OCI-LY1 (cell line): ENCODE data around the gene ZNF212.

ENCODE experiments used
- H2AFZ ChIP-seq: fragments of 200-600 bp; sonication (generic), shearing (Covaris generic); 2 replicates; pipeline ENCODE4 v1.6.0; 2014; ENCODE audit warnings: antibody characterized with exemption, mild to moderate bottlenecking, low read length
- H3F3A ChIP-seq: fragments of 200-600 bp; sonication (generic), shearing (Covaris generic); 2 replicates; pipeline ENCODE4 v1.6.0; 2014; ENCODE audit warnings: mild to moderate bottlenecking, antibody characterized with exemption, low read length, moderate library complexity; ENCODE audit not compliant: insufficient read depth
- H3K27ac ChIP-seq: fragments of 200-600 bp; sonication (generic); 2 replicates; pipeline ENCODE4 v1.5.1; 2014; ENCODE audit warnings: low read length, mixed run types, mild to moderate bottlenecking, low read depth; ENCODE audit not compliant: poor library complexity, severe bottlenecking
- H3K27me3 ChIP-seq: fragments of 200-600 bp; sonication (generic); 2 replicates; pipeline ENCODE4 v1.6.0; 2014; ENCODE audit warnings: antibody characterized with exemption, mild to moderate bottlenecking, low read length, moderate library complexity; ENCODE audit not compliant: insufficient read depth
- H3K36me3 ChIP-seq: fragments of 200-600 bp; sonication (generic); 2 replicates; pipeline ENCODE4 v1.6.1; 2014; ENCODE audit warnings: mild to moderate bottlenecking, antibody characterized with exemption, low read length, moderate library complexity, mixed read lengths; ENCODE audit not compliant: insufficient read depth
- H3K4me1 ChIP-seq: fragments of 200-600 bp; sonication (generic); 2 replicates; pipeline ENCODE4 v1.5.1; 2014; ENCODE audit warnings: mild to moderate bottlenecking, low read length, moderate library complexity; ENCODE audit not compliant: insufficient read depth, severe bottlenecking
- H3K4me2 ChIP-seq: fragments of 200-600 bp; sonication (generic), shearing (Covaris generic); 2 replicates; pipeline ENCODE4 v1.6.1; 2014; ENCODE audit warnings: low read length
- H3K4me3 ChIP-seq: fragments of 200-600 bp; sonication (generic); 2 replicates; pipeline ENCODE4 v1.5.1; 2014; ENCODE audit warnings: low read length, low read depth, mild to moderate bottlenecking, mixed read lengths; ENCODE audit not compliant: poor library complexity, severe bottlenecking
- H3K79me2 ChIP-seq: fragments of 200-600 bp; shearing (Covaris generic); 2 replicates; pipeline ENCODE4 v1.6.1; 2016; ENCODE audit warnings: mixed run types, low read length, mixed read lengths; ENCODE audit not compliant: insufficient read depth
- H3K9ac ChIP-seq: fragments of 200-600 bp; sonication (generic), shearing (Covaris generic); 2 replicates; pipeline ENCODE4 v1.6.1; 2014; ENCODE audit warnings: mild to moderate bottlenecking, low read length, mixed read lengths
- H3K9me2 ChIP-seq: fragments of 200-600 bp; sonication (generic), shearing (Covaris generic); 2 replicates; pipeline ENCODE4 v1.6.1; 2014; ENCODE audit warnings: low read depth, mild to moderate bottlenecking, low read length, mixed read lengths
- H3K9me3 ChIP-seq: fragments of 200-600 bp; shearing (Covaris generic); 2 replicates; pipeline ENCODE4 v1.6.1; 2014; ENCODE audit warnings: low read length, mixed read lengths
- H4K20me1 ChIP-seq: fragments of 200-600 bp; sonication (generic), shearing (Covaris generic); 2 replicates; pipeline ENCODE4 v1.6.0; 2016; ENCODE audit warnings: mild to moderate bottlenecking, low read length; ENCODE audit not compliant: insufficient read depth
- EZH2 ChIP-seq: fragments of 200-600 bp; sonication (generic), shearing (Covaris generic); IDR thresholded peaks from 2 replicates; pipeline ENCODE4 v1.8.0; 2017; ENCODE audit warnings: borderline replicate concordance, mixed run types, mild to moderate bottlenecking, antibody characterized with exemption, low read length, moderate library complexity, mixed read lengths
- TF ChIP-seq, protein P1 (sequence below): fragments of 200-600 bp; sonication (generic), shearing (Covaris generic); IDR thresholded peaks from 2 replicates; pipeline ENCODE4 v1.5.1; 2017; ENCODE audit warnings: mild to moderate bottlenecking, antibody characterized with exemption, low read length, moderate library complexity, mixed read lengths

The ZNF212 gene

GRCh38 chr7:149293338-149293737 is 53.9 kb downstream of the ZNF212 start:
- H4K20me1 ChIP-seq, result no peaks in the 10 kb centered on the region
- H3K9me3 ChIP-seq, result no peaks in the 10 kb centered on the region
- H3K79me2 ChIP-seq, result no peaks in the 10 kb centered on the region
- H3K36me3 ChIP-seq, result peaks cover 15% of the 10 kb centered on the region
- H3K4me3 ChIP-seq, result no peak overlapping the region
- no peak for TF ChIP-seq EZH2
- TF ChIP-seq, protein P1, sequence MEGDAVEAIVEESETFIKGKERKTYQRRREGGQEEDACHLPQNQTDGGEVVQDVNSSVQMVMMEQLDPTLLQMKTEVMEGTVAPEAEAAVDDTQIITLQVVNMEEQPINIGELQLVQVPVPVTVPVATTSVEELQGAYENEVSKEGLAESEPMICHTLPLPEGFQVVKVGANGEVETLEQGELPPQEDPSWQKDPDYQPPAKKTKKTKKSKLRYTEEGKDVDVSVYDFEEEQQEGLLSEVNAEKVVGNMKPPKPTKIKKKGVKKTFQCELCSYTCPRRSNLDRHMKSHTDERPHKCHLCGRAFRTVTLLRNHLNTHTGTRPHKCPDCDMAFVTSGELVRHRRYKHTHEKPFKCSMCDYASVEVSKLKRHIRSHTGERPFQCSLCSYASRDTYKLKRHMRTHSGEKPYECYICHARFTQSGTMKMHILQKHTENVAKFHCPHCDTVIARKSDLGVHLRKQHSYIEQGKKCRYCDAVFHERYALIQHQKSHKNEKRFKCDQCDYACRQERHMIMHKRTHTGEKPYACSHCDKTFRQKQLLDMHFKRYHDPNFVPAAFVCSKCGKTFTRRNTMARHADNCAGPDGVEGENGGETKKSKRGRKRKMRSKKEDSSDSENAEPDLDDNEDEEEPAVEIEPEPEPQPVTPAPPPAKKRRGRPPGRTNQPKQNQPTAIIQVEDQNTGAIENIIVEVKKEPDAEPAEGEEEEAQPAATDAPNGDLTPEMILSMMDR, result no peak; the same call in 1 of the 2 replicates
- H3K27ac ChIP-seq, result no peak overlapping the region
- H3K27me3 ChIP-seq, result peaks cover under 1% of the 10 kb centered on the region; the same call in 1 of the 2 replicates
- no peak overlapping the region for H3K4me2 ChIP-seq
- no peaks in the 10 kb centered on the region for H3F3A ChIP-seq
- peaks cover 15% of the 10 kb centered on the region for H3K4me1 ChIP-seq
- no peaks in the 10 kb centered on the region for H3K9me2 ChIP-seq
- no peak overlapping the region for H2AFZ ChIP-seq
- no peak overlapping the region for H3K9ac ChIP-seq

- H4K20me1 ChIP-seq, result no peaks in the 10 kb centered on the region
- no peak overlapping the region for H3K4me2 ChIP-seq
- H3K79me2 ChIP-seq, result no peaks in the 10 kb centered on the region
- no peak overlapping the region for H3K27ac ChIP-seq
- H3K27me3 ChIP-seq, result peaks cover 4% of the 10 kb centered on the region; the same call in 1 of the 2 replicates
- peaks cover 15% of the 10 kb centered on the region for H3K36me3 ChIP-seq
- H3K9ac ChIP-seq, result no peak overlapping the region
- H3K4me1 ChIP-seq, result peaks cover 15% of the 10 kb centered on the region
- no peak for TF ChIP-seq EZH2
- TF ChIP-seq, protein P1, result no peak
- no peaks in the 10 kb centered on the region for H3K9me3 ChIP-seq
- no peaks in the 10 kb centered on the region for H3F3A ChIP-seq
- no peaks in the 10 kb centered on the region for H3K9me2 ChIP-seq
- no peak overlapping the region for H3K4me3 ChIP-seq
- H2AFZ ChIP-seq, result no peak overlapping the region
These were observed 54.6 kb downstream of the ZNF212 start for GRCh38 chr7:149293946-149294633.

DNA sequence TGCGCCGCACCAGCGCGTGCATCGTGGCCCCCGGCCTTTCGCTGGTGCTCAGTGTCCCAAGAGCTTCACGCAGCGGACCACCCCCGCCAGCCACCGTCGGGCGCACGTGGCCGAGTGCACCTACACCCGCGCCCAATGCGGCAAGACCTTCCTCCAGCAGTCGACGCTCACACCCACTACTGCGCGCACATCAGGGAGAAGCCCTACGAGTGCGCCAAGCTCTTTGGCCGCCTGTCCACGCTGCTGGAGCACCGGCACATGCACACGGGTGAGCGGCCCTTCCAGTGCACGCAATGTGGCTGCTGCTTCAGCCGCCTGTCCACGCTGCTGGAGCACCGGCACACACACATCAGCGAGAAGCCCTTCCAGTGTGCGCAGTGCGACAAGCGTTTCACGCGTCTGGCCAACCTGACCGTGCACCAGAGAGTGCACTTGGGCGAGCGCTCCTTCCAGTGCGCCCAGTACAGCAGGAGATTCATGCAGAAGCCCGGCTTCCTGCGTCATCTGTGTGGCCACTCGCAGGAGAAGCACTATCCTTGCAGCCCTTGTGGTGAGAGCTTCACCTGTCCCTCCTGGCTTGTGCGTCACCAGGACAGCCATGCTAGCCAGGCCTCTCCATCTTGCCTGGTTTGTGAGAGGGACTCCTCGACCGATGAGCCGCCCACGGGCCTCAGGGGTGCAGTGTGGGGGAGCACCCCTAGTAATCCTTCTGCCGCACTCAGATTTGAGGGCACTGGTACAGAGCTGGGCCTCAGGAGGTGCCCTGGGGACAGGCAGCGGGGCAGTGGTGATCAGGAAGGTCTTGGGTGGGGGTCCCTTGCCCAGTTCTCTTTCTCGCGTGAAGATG is 55.4 kb downstream of the ZNF212 start:
- TF ChIP-seq, protein P1, result no peak
- TF ChIP-seq EZH2, result no peak
- H3K9ac ChIP-seq, result no peak overlapping the region
- no peak overlapping the region for H2AFZ ChIP-seq
- peaks cover 15% of the 10 kb centered on the region for H3K36me3 ChIP-seq
- no peaks in the 10 kb centered on the region for H3K79me2 ChIP-seq
- H3K27ac ChIP-seq, result no peak overlapping the region
- H3K4me3 ChIP-seq, result no peak overlapping the region
- H3K27me3 ChIP-seq, result peaks cover 4% of the 10 kb centered on the region; the same call in 1 of the 2 replicates
- H3K9me2 ChIP-seq, result no peaks in the 10 kb centered on the region
- peaks cover 15% of the 10 kb centered on the region for H3K4me1 ChIP-seq
- no peaks in the 10 kb centered on the region for H4K20me1 ChIP-seq
- no peaks in the 10 kb centered on the region for H3K9me3 ChIP-seq
- H3F3A ChIP-seq, result no peaks in the 10 kb centered on the region
- no peak overlapping the region for H3K4me2 ChIP-seq
